SJSA1 (cell line): Measurements from ENCODE around the gene CDC37. TPM values are rescaled to one million over a fixed set of nuclear protein-coding genes. Genes with fewer than 3 reads are reported as not detected.
"Not testable (repeated sequence)": the region's sequence is repeated elsewhere in the genome, so short reads cannot be mapped to it uniquely, and the experiment has no call there.

Source experiments
- DNase-seq, 2 experiments: peaks; one replicate each; pipeline ENCODE4 v3.0.0-alpha.2; 2015 to 2020; ENCODE audit warnings: low spot score in 2 of 2, low read depth in 1 of 2
- H3K27ac ChIP-seq: fragments of 250-450 bp; sonication (Bioruptor Pico); 2 replicates; pipeline ENCODE4 v1.5.1; 2020; ENCODE audit warnings: mild to moderate bottlenecking, moderate library complexity
- H3K27me3 ChIP-seq: fragments of 250-450 bp; sonication (Bioruptor Pico); replicated peaks from 2 replicates; pipeline ENCODE4 v1.5.1; 2020; ENCODE audit warnings: mild to moderate bottlenecking, moderate library complexity
- H3K36me3 ChIP-seq: fragments of 250-450 bp; sonication (Bioruptor Pico); 2 replicates; pipeline ENCODE4 v1.5.1; 2020; ENCODE audit warnings: mild to moderate bottlenecking
- H3K4me1 ChIP-seq: fragments of 250-450 bp; sonication (Bioruptor Pico); replicated peaks from 2 replicates; pipeline ENCODE4 v1.6.1; 2021; ENCODE audit warnings: mild to moderate bottlenecking
- H3K4me3 ChIP-seq: fragments of 250-450 bp; sonication (Bioruptor Pico); 2 replicates; pipeline ENCODE4 v1.5.1; 2020; ENCODE audit warnings: mild to moderate bottlenecking
- H3K9me3 ChIP-seq: fragments of 250-450 bp; sonication (Bioruptor Pico); replicated peaks from 2 replicates; pipeline ENCODE4 v1.5.1; 2020; ENCODE audit warnings: mild to moderate bottlenecking
- total RNA-seq: library from RNA; depleted of rRNA; stranded (reverse); fragments of >200 nt; shearing (Covaris generic); gene quantifications from 2 replicates; pipeline ENCODE4 v1.2.3, GENCODE V29; 2014

CDC37 gene
- total RNA-seq, 1 experiment from 2014 or later: 367 TPM

GRCh38 chr19:10395917-10396316 lies 7.4 kb downstream of the CDC37 start:
- H3K9me3 ChIP-seq: no peaks in the 10 kb centered on the region
- peaks cover under 1% of the 10 kb centered on the region; the same call in 1 of the 2 replicates for H3K4me1 ChIP-seq
- no peak overlapping the region for H3K27ac ChIP-seq
- no peak overlapping the region for H3K4me3 ChIP-seq
- peaks cover 85% of the 10 kb centered on the region for H3K36me3 ChIP-seq
- no peak for DNase-seq
- H3K27me3 ChIP-seq: no peaks in the 10 kb centered on the region

DNA sequence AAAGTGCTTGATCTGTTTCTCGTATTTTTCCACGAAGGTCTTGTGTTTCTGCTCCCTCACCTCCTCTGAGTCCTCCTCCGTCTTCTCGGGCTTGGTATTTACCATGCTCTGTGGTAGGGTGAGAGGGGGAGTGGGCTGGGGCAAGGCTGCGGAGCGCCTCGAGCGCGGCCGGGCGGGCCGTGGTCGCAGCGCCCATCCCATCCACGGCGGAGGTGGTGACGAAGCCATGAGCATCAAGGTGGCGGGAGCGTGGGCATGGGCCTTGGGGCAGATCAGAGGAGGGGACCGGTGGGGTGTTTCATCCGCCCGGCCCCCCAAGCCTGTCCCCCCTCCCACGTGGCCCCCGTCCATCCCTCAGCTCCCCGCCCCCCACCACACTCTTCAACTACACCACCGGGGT lies 7.9 kb downstream of the CDC37 start:
- no peak for DNase-seq
- Histone ChIP-seq H3K36me3 (peaks cover 85% of the 10 kb centered on the region), H3K4me3 (no peak overlapping the region), H3K27ac (no peak overlapping the region), H3K4me1 (no peaks in the 10 kb centered on the region), H3K9me3 (no peaks in the 10 kb centered on the region), H3K27me3 (no peaks in the 10 kb centered on the region)

DNA sequence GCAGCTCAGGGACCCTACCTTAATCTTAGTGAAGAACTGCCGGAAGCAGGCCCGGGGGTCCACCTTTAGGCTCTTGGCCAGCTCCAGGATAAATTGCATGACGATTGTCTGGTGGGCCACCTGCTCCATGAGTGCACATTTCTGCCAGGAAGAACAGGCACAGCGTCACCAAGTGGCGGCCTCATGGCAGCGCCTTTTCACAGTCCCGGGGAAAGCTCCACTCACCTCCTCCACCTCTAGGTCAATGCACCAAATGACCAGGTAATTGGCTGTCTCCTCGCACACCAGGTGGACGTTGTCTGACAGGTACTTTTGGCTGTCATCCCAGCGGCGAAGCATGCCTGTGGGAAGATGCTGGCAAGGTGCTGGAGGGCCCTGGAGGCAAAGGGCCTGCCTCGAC lies 8.3 kb downstream of the CDC37 start:
- Histone ChIP-seq H3K27me3 (no peaks in the 10 kb centered on the region), H3K36me3 (peaks cover 85% of the 10 kb centered on the region), H3K9me3 (no peaks in the 10 kb centered on the region), H3K4me3 (no peak overlapping the region), H3K4me1 (no peaks in the 10 kb centered on the region), H3K27ac (no peak overlapping the region)
- no peak for DNase-seq

DNA sequence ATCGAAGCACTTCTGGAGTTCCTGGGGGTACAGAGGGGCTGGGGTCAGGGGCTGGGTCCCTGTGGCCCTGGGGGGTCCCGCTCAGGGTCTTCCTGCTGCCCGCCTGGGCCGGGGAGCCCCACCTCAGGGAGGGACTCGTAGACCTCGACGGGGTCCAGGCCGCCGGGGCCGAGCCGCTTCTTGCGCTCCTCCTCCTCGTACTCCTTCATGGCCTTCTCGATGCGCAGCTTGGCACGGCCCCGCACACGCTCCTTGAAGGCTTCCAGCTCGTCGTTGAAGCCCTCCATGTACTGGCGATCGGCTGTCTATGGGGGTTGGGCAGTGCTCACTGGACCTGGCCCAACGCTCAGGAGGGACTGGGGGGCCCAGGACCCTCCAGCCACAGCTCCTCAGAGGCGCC lies 10.2 kb downstream of the CDC37 start:
- Histone ChIP-seq H3K27me3 (no peaks in the 10 kb centered on the region), H3K4me1 (no peaks in the 10 kb centered on the region), H3K27ac (no peak overlapping the region), H3K9me3 (no peaks in the 10 kb centered on the region), H3K4me3 (no peak overlapping the region), H3K36me3 (peaks cover 80% of the 10 kb centered on the region)
- DNase-seq: no peak

DNA sequence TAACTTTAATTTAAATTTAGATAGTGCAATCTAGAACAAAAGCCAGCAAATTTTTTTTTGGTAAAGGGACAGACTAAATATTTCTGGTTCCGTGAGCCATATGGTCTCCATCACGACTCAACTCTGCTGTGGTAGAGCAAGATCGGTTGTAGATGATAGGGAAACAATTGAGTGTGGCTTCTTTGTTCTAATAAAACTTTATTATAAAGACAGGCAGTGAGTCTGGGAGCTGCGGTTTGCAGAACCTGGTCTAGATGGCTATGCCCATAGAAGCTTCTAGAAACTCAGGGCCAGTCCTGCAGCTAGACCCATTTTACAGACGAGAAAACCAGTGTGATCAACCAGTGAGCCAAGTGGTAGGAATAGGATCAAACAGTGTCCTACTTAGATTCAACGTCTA lies 11.2 kb downstream of the CDC37 start:
- Histone ChIP-seq H3K4me3 (no peak overlapping the region), H3K9me3 (no peaks in the 10 kb centered on the region), H3K27me3 (no peaks in the 10 kb centered on the region), H3K36me3 (peaks cover 73% of the 10 kb centered on the region), H3K27ac (no peak overlapping the region), H3K4me1 (no peaks in the 10 kb centered on the region)
- no peak for DNase-seq

- H3K4me1 ChIP-seq: no peaks in the 10 kb centered on the region
- peak; percentile 53 to 75 for DNase-seq
Measured at GRCh38 chr19:10390652-10391286, 12.6 kb downstream of the CDC37 start.

DNA sequence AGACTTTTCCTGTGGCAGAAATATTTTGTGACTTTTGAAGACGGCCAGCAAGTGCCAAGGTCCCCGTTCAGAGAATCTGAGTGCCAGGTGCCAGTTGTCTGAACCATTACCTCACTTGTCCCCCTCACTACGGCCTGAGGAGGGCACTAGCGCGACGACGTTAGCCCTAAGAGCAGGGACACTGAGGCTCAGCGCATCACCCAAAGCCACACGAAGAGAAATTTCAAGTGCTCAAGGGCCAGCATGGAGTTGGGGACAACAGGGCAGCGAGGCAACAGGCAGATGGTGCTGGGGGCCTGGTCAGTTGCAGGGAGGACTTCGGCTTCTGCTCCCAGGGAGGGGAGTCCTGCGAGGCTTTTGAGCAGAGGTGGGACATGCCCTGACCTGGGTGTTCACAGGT lies 13.5 kb downstream of the CDC37 start:
- no peaks in the 10 kb centered on the region for H3K4me1 ChIP-seq
- H3K27ac ChIP-seq: no peak overlapping the region
- H3K27me3 ChIP-seq: no peaks in the 10 kb centered on the region
- no peak overlapping the region for H3K4me3 ChIP-seq
- H3K9me3 ChIP-seq: no peaks in the 10 kb centered on the region
- DNase-seq: peak in 1 of 2 experiments; percentile 45
- H3K36me3 ChIP-seq: peaks cover 57% of the 10 kb centered on the region

More at GRCh38 chr19:10390652-10391286, 12.6 kb downstream of the CDC37 start:
- Histone ChIP-seq H3K4me3 (no peak overlapping the region), H3K27ac (no peak overlapping the region), H3K9me3 (no peaks in the 10 kb centered on the region), H3K27me3 (no peaks in the 10 kb centered on the region), H3K36me3 (peaks cover 63% of the 10 kb centered on the region)

DNA sequence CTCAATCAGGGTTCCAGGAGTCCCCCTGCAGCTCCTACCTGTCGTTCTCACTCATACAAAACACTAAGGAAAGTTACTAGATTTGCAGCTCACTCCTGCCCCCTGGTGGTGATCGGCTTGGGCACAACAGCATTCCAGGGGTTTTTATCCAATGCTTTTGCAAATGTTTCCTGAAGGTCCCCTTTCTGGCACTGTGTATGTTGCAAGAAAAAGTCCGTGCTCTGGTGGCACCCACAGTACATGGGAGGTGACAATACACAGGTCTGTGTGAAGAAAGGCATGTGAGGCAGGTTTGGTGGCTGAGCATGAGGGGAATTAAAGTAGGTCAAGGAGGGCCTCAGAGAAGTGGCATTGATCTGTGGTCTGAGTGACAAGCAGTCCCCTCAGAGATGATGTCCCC lies 14.4 kb downstream of the CDC37 start:
- peaks cover 48% of the 10 kb centered on the region for H3K36me3 ChIP-seq
- H3K9me3 ChIP-seq: no peaks in the 10 kb centered on the region
- H3K27ac ChIP-seq: no peak overlapping the region
- H3K4me3 ChIP-seq: no peak overlapping the region
- H3K4me1 ChIP-seq: no peaks in the 10 kb centered on the region
- H3K27me3 ChIP-seq: no peaks in the 10 kb centered on the region
- DNase-seq: peak; percentile 76 to 81

DNA sequence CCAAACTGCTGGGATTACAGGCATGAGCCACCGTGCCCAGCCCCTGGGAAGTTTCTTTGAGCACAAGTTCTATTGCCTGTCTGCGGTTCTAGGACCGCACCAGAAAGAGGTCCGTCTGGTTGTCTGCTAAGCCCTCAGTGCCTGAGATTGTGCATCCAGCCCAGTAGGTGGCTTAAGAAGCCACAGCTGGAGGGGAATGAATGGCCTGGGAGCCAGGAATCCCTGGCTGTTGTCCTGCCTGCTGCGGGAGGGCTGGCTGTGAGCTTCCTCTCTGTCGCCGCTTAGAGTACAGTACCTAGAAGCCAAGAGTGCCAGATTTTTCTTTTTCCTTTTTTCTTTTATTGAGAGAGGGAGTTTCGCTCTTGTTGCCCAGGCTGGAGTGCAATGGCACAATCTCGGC lies 18.8 kb downstream of the CDC37 start:
- H3K27me3 ChIP-seq: no peaks in the 10 kb centered on the region
- no peak for DNase-seq
- no peak overlapping the region for H3K4me3 ChIP-seq
- H3K27ac ChIP-seq: no peak overlapping the region
- no peaks in the 10 kb centered on the region for H3K9me3 ChIP-seq
- peaks cover 7% of the 10 kb centered on the region for H3K36me3 ChIP-seq
- H3K4me1 ChIP-seq: peaks cover 5% of the 10 kb centered on the region

DNA sequence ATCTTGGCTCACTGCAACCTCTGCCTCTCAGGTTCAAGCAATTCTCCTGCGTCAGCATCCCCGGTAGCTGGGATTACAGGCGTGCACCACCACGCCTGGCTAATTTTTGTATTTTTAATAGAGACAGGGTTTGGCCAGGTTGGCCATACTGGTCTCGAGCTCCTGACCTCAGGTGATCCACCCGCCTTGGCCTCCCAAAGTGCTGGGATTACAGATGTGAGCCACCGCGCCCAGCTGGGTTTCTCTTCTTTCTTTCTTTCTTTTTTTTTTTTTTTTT lies 20.2 kb downstream of the CDC37 start:
- not testable (repeated sequence) for H3K9me3 ChIP-seq, H3K4me3 ChIP-seq, DNase-seq, H3K27me3 ChIP-seq, H3K27ac ChIP-seq, H3K4me1 ChIP-seq
- peaks cover 11% of the 10 kb centered on the region for H3K36me3 ChIP-seq

DNA sequence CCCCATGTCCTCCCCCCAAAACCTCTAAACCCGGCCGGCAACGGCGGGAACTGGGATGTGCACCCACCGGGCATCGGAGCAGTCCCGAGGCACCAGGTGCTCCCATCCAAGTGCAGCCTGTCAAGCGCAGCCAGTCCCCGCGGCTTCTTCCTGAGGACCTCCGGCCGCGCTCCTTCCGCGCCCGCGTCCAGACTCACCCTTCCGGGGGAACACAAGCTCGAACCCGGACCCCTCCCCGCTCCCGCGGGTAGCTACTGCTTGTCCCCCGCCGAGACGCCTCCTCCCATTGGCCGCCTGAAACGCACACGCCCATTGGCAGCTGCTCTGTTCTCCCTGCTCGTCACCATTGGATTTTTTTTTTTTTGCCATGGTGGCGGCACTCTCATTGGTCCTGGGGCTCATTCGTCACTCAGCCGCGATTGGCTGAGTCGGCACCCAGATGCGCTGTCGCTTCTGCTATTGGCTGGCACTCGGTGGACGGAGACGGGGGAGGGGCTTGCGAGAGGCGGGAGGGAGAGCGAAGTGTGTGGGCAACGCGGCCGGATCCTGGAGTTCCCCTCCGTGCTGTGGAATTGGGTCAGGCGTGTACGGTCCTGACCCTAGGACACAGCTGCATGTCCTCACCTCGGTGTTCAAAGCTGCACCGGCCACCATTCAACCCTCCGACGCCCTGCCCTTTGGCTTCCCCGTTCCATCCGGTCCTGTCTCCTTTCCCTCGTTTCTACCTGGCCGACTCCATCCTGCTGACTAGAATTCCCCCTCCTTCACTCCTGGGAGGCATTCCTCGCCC lies 22.8 kb downstream of the CDC37 start, which contains the start of gene TYK2:
TYK2 (minus strand) TSS at position 260 of the 790 bp plus-strand sequence. CDS start 2,166 bp downstream, outside the sequence.
- H3K27ac ChIP-seq: peak within 1 kb of the TSS; percentile 33
- H3K27me3 ChIP-seq: no peaks in the 10 kb centered on the region
- no peaks in the 10 kb centered on the region for H3K9me3 ChIP-seq
- H3K36me3 ChIP-seq: peaks cover 17% of the 10 kb centered on the region
- peaks cover 5% of the 10 kb centered on the region for H3K4me1 ChIP-seq
- peak within 1 kb of the TSS; percentile 66 for H3K4me3 ChIP-seq
- peak; percentile 97 to 99 for DNase-seq

GRCh38 chr19:10379880-10380312 lies 23.4 kb downstream of the CDC37 start:
- H3K4me3 ChIP-seq: peak overlapping the region; percentile 66
- peaks cover 5% of the 10 kb centered on the region for H3K4me1 ChIP-seq
- DNase-seq: no peak
- H3K9me3 ChIP-seq: no peaks in the 10 kb centered on the region
- H3K27ac ChIP-seq: peak overlapping the region; percentile 33
- no peaks in the 10 kb centered on the region for H3K27me3 ChIP-seq
- peaks cover 17% of the 10 kb centered on the region for H3K36me3 ChIP-seq

DNA sequence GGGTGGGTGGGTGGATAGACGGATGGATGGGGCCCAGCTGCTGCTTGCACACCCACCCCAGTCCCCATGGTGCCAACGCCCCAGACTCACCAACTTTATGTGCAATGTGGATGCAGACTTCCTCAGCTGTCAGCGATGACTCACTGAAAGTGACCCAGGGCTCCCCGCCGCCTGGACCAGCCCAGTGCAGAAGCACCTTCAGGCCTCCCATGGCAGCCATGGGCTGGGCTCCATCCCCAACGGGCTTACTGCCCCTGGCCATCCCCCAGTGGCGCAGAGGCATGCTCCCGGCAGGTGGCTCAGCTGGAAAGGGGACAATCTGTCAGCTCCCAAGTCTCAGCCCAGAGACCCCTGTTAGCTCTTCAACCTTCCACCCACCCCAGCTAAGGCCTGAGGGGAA lies 25.2 kb downstream of the CDC37 start:
- no peak overlapping the region for H3K4me3 ChIP-seq
- DNase-seq: no peak

DNA sequence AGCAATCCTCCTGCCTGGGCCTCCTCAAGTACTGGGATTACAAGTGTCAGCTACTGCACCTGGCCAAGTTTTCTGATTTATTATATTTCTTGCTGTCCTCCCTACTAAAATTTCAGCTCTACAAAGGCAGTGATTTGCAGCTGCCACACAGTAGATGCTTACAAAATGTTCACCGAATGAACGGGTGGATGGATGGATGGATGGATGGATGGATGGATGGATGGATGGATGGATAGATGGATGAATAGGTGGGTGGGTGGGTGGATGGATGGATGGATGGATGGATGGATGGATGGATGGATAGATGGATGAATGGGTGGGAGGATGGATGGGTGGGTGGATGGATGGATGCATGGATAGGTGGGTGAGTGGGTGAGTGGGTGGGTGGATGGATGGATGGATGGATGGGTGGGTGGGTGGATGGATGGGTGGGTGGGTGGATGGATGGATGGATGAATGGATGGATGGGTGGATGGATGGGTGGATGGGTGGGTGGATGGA lies 26.2 kb downstream of the CDC37 start:
- H3K9me3 ChIP-seq, H3K27me3 ChIP-seq, DNase-seq, H3K27ac ChIP-seq, H3K4me1 ChIP-seq, H3K4me3 ChIP-seq: not testable (repeated sequence)
- peaks cover 24% of the 10 kb centered on the region for H3K36me3 ChIP-seq

More for the DNA sequence above, 25.2 kb downstream of the CDC37 start:
- Histone ChIP-seq H3K9me3 (no peaks in the 10 kb centered on the region), H3K27me3 (no peaks in the 10 kb centered on the region), H3K36me3 (peaks cover 20% of the 10 kb centered on the region), H3K27ac (no peak overlapping the region), H3K4me1 (peaks cover 5% of the 10 kb centered on the region)
